ENCODE measurements around the gene ULK4.

Gene ULK4

GRCh38 chr3:41467481-41467880 lies 494.4 kb downstream of the ULK4 start:
- Histone ChIP-seq H4K5ac (ENCODE audit: low read length) (no peak overlapping the region), H2BK15ac (replicated peaks; ENCODE audit: low read depth) (no peak overlapping the region), H3K56ac (ENCODE audit: low read length) (no peak overlapping the region), H3K79me2 (ENCODE audit: control insufficient read depth, insufficient read depth, low read length) (no peaks in the 10 kb centered on the region), H3K4me3 (ENCODE audit: low read length) (no peak overlapping the region), H3K36me3 (ENCODE audit: control insufficient read depth, insufficient read depth, low read length) (no peaks in the 10 kb centered on the region), H2AK5ac (ENCODE audit: low read length) (no peak overlapping the region), H3K4ac (ENCODE audit: low read depth, low read length) (no peak overlapping the region), H3K4me1 (ENCODE audit: control insufficient read depth, low read depth, low read length) (no peaks in the 10 kb centered on the region), H4K8ac (ENCODE audit: low read depth, low read length) (no peak overlapping the region), H3K27me3 (ENCODE audit: insufficient read depth, low read length, poor library complexity) (no peaks in the 10 kb centered on the region), H3K23ac (ENCODE audit: low read length) (no peak overlapping the region), H3K79me1 (ENCODE audit: low read length) (no peaks in the 10 kb centered on the region), H3K4me2 (ENCODE audit: low read length) (no peak overlapping the region), H3K9ac (ENCODE audit: low read length) (no peak overlapping the region), H2BK5ac (ENCODE audit: low read length) (no peak overlapping the region), H2BK120ac (ENCODE audit: low read depth, low read length) (no peak overlapping the region), H3K18ac (ENCODE audit: low read length) (no peak overlapping the region), H3K27ac (ENCODE audit: low read depth, low read length) (no peak overlapping the region)
- WGBS (ENCODE audit: extremely low coverage, insufficient coverage, low lambda C conversion rate), result no CpG with 5 or more reads among the region's 1 CpG
- DNase-seq, result no peak

GRCh38 chr3:41464858-41465257 lies 497.0 kb downstream of the ULK4 start:
- H3K36me3 ChIP-seq (ENCODE audit: control insufficient read depth, insufficient read depth, low read length), result no peaks in the 10 kb centered on the region
- H3K56ac ChIP-seq (ENCODE audit: low read length), result no peak overlapping the region
- no CpG with 5 or more reads among the region's 1 CpG for WGBS (ENCODE audit: extremely low coverage, insufficient coverage, low lambda C conversion rate)
- H2AK5ac ChIP-seq (ENCODE audit: low read length), result no peak overlapping the region
- no peaks in the 10 kb centered on the region for H3K4me1 ChIP-seq (ENCODE audit: control insufficient read depth, low read depth, low read length)
- no peak overlapping the region for H3K4ac ChIP-seq (ENCODE audit: low read depth, low read length)
- no peaks in the 10 kb centered on the region for H3K79me1 ChIP-seq (ENCODE audit: low read length)
- H3K27me3 ChIP-seq (ENCODE audit: insufficient read depth, low read length, poor library complexity), result no peaks in the 10 kb centered on the region
- H3K27ac ChIP-seq (ENCODE audit: low read depth, low read length), result no peak overlapping the region
- H4K8ac ChIP-seq (ENCODE audit: low read depth, low read length), result no peak overlapping the region
- no peak overlapping the region for H2BK5ac ChIP-seq (ENCODE audit: low read length)
- H3K4me3 ChIP-seq (ENCODE audit: low read length), result no peak overlapping the region
- H3K9ac ChIP-seq (ENCODE audit: low read length), result no peak overlapping the region
- no peak overlapping the region for H2BK120ac ChIP-seq (ENCODE audit: low read depth, low read length)
- H4K5ac ChIP-seq (ENCODE audit: low read length), result no peak overlapping the region
- H3K18ac ChIP-seq (ENCODE audit: low read length), result no peak overlapping the region
- no peak overlapping the region for H3K23ac ChIP-seq (ENCODE audit: low read length)
- no peaks in the 10 kb centered on the region for H3K79me2 ChIP-seq (ENCODE audit: control insufficient read depth, insufficient read depth, low read length)
- DNase-seq, result no peak
- no peak overlapping the region for H3K4me2 ChIP-seq (ENCODE audit: low read length)
- H2BK15ac ChIP-seq (replicated peaks; ENCODE audit: low read depth), result no peak overlapping the region

GRCh38 chr3:41464401-41464800 lies 497.5 kb downstream of the ULK4 start:
- H3K4me1 ChIP-seq (ENCODE audit: control insufficient read depth, low read depth, low read length), result no peaks in the 10 kb centered on the region
- H3K79me1 ChIP-seq (ENCODE audit: low read length), result no peaks in the 10 kb centered on the region
- H3K4me2 ChIP-seq (ENCODE audit: low read length), result no peak overlapping the region
- WGBS (ENCODE audit: extremely low coverage, insufficient coverage, low lambda C conversion rate), result no CpG with 5 or more reads among the region's 2 CpGs
- H2BK120ac ChIP-seq (ENCODE audit: low read depth, low read length), result no peak overlapping the region
- H2BK15ac ChIP-seq (replicated peaks; ENCODE audit: low read depth), result no peak overlapping the region
- no peak overlapping the region for H3K4ac ChIP-seq (ENCODE audit: low read depth, low read length)
- no peak for DNase-seq
- no peak overlapping the region for H2BK5ac ChIP-seq (ENCODE audit: low read length)
- H3K23ac ChIP-seq (ENCODE audit: low read length), result no peak overlapping the region
- H3K79me2 ChIP-seq (ENCODE audit: control insufficient read depth, insufficient read depth, low read length), result no peaks in the 10 kb centered on the region
- H3K36me3 ChIP-seq (ENCODE audit: control insufficient read depth, insufficient read depth, low read length), result no peaks in the 10 kb centered on the region
- no peak overlapping the region for H3K56ac ChIP-seq (ENCODE audit: low read length)
- no peak overlapping the region for H4K5ac ChIP-seq (ENCODE audit: low read length)
- no peak overlapping the region for H3K9ac ChIP-seq (ENCODE audit: low read length)
- no peak overlapping the region for H2AK5ac ChIP-seq (ENCODE audit: low read length)
- no peaks in the 10 kb centered on the region for H3K27me3 ChIP-seq (ENCODE audit: insufficient read depth, low read length, poor library complexity)
- H3K18ac ChIP-seq (ENCODE audit: low read length), result no peak overlapping the region
- H3K27ac ChIP-seq (ENCODE audit: low read depth, low read length), result no peak overlapping the region
- no peak overlapping the region for H4K8ac ChIP-seq (ENCODE audit: low read depth, low read length)
- no peak overlapping the region for H3K4me3 ChIP-seq (ENCODE audit: low read length)

- H3K23ac ChIP-seq (ENCODE audit: low read length), result no peak overlapping the region
- H2AK5ac ChIP-seq (ENCODE audit: low read length), result no peak overlapping the region
- no peak overlapping the region for H2BK120ac ChIP-seq (ENCODE audit: low read depth, low read length)
- no peaks in the 10 kb centered on the region for H3K27me3 ChIP-seq (ENCODE audit: insufficient read depth, low read length, poor library complexity)
- no peak overlapping the region for H3K4me2 ChIP-seq (ENCODE audit: low read length)
- H3K79me2 ChIP-seq (ENCODE audit: control insufficient read depth, insufficient read depth, low read length), result no peaks in the 10 kb centered on the region
- no CpG with 5 or more reads among the region's 2 CpGs for WGBS (ENCODE audit: extremely low coverage, insufficient coverage, low lambda C conversion rate)
- no peak overlapping the region for H3K9ac ChIP-seq (ENCODE audit: low read length)
- no peak overlapping the region for H3K56ac ChIP-seq (ENCODE audit: low read length)
- no peaks in the 10 kb centered on the region for H3K4me1 ChIP-seq (ENCODE audit: control insufficient read depth, low read depth, low read length)
- no peak overlapping the region for H3K4ac ChIP-seq (ENCODE audit: low read depth, low read length)
- no peaks in the 10 kb centered on the region for H3K79me1 ChIP-seq (ENCODE audit: low read length)
- H4K5ac ChIP-seq (ENCODE audit: low read length), result no peak overlapping the region
- H3K18ac ChIP-seq (ENCODE audit: low read length), result no peak overlapping the region
- H4K8ac ChIP-seq (ENCODE audit: low read depth, low read length), result no peak overlapping the region
- no peak overlapping the region for H2BK15ac ChIP-seq (replicated peaks; ENCODE audit: low read depth)
- no peak overlapping the region for H3K4me3 ChIP-seq (ENCODE audit: low read length)
- H3K27ac ChIP-seq (ENCODE audit: low read depth, low read length), result no peak overlapping the region
- no peaks in the 10 kb centered on the region for H3K36me3 ChIP-seq (ENCODE audit: control insufficient read depth, insufficient read depth, low read length)
- no peak overlapping the region for H2BK5ac ChIP-seq (ENCODE audit: low read length)
- DNase-seq, result no peak
Observed at GRCh38 chr3:41462103-41462691, 499.7 kb downstream of the ULK4 start.

GRCh38 chr3:41460736-41461135 lies 501.2 kb downstream of the ULK4 start:
- H3K27ac ChIP-seq (ENCODE audit: low read depth, low read length), result no peak overlapping the region
- H3K27me3 ChIP-seq (ENCODE audit: insufficient read depth, low read length, poor library complexity), result no peaks in the 10 kb centered on the region
- H3K18ac ChIP-seq (ENCODE audit: low read length), result no peak overlapping the region
- no peak overlapping the region for H3K9ac ChIP-seq (ENCODE audit: low read length)
- H2BK120ac ChIP-seq (ENCODE audit: low read depth, low read length), result no peak overlapping the region
- H3K56ac ChIP-seq (ENCODE audit: low read length), result no peak overlapping the region
- H2BK5ac ChIP-seq (ENCODE audit: low read length), result no peak overlapping the region
- DNase-seq, result no peak
- no CpG with 5 or more reads among the region's 4 CpGs for WGBS (ENCODE audit: extremely low coverage, insufficient coverage, low lambda C conversion rate)
- no peaks in the 10 kb centered on the region for H3K79me1 ChIP-seq (ENCODE audit: low read length)
- H3K4ac ChIP-seq (ENCODE audit: low read depth, low read length), result no peak overlapping the region
- H4K8ac ChIP-seq (ENCODE audit: low read depth, low read length), result no peak overlapping the region
- no peak overlapping the region for H2AK5ac ChIP-seq (ENCODE audit: low read length)
- H3K23ac ChIP-seq (ENCODE audit: low read length), result no peak overlapping the region
- H3K79me2 ChIP-seq (ENCODE audit: control insufficient read depth, insufficient read depth, low read length), result no peaks in the 10 kb centered on the region
- no peaks in the 10 kb centered on the region for H3K4me1 ChIP-seq (ENCODE audit: control insufficient read depth, low read depth, low read length)
- no peak overlapping the region for H3K4me2 ChIP-seq (ENCODE audit: low read length)
- H3K36me3 ChIP-seq (ENCODE audit: control insufficient read depth, insufficient read depth, low read length), result no peaks in the 10 kb centered on the region
- no peak overlapping the region for H3K4me3 ChIP-seq (ENCODE audit: low read length)
- no peak overlapping the region for H4K5ac ChIP-seq (ENCODE audit: low read length)
- H2BK15ac ChIP-seq (replicated peaks; ENCODE audit: low read depth), result no peak overlapping the region

- H3K36me3 ChIP-seq (ENCODE audit: control insufficient read depth, insufficient read depth, low read length), result no peaks in the 10 kb centered on the region
- WGBS (ENCODE audit: extremely low coverage, insufficient coverage, low lambda C conversion rate), result no CpG with 5 or more reads among the region's 4 CpGs
Observed at GRCh38 chr3:41457176-41457575, 504.7 kb downstream of the ULK4 start.

More at GRCh38 chr3:41457176-41457575, 504.7 kb downstream of the ULK4 start:
- Histone ChIP-seq H3K27me3 (ENCODE audit: insufficient read depth, low read length, poor library complexity) (no peaks in the 10 kb centered on the region), H3K4me2 (ENCODE audit: low read length) (no peak overlapping the region), H4K8ac (ENCODE audit: low read depth, low read length) (no peak overlapping the region), H3K4me1 (ENCODE audit: control insufficient read depth, low read depth, low read length) (no peaks in the 10 kb centered on the region), H2BK5ac (ENCODE audit: low read length) (no peak overlapping the region), H3K9ac (ENCODE audit: low read length) (no peak overlapping the region), H2BK15ac (replicated peaks; ENCODE audit: low read depth) (no peak overlapping the region), H3K23ac (ENCODE audit: low read length) (no peak overlapping the region), H4K5ac (ENCODE audit: low read length) (no peak overlapping the region), H3K56ac (ENCODE audit: low read length) (no peak overlapping the region), H3K4ac (ENCODE audit: low read depth, low read length) (no peak overlapping the region), H3K4me3 (ENCODE audit: low read length) (no peak overlapping the region), H3K27ac (ENCODE audit: low read depth, low read length) (no peak overlapping the region), H3K18ac (ENCODE audit: low read length) (no peak overlapping the region), H3K79me1 (ENCODE audit: low read length) (no peaks in the 10 kb centered on the region), H3K79me2 (ENCODE audit: control insufficient read depth, insufficient read depth, low read length) (no peaks in the 10 kb centered on the region), H2BK120ac (ENCODE audit: low read depth, low read length) (no peak overlapping the region), H2AK5ac (ENCODE audit: low read length) (no peak overlapping the region)
- no peak for DNase-seq

Measured in mesendoderm (in vitro differentiated cells).